Fibroblast of upper back skin (primary cell): Measurements from ENCODE around the gene IL17RB.

Source experiments
- DNase-seq: peaks from one replicate; pipeline ENCODE4 v3.0.0-alpha.2; 2013

The IL17RB gene

DNA sequence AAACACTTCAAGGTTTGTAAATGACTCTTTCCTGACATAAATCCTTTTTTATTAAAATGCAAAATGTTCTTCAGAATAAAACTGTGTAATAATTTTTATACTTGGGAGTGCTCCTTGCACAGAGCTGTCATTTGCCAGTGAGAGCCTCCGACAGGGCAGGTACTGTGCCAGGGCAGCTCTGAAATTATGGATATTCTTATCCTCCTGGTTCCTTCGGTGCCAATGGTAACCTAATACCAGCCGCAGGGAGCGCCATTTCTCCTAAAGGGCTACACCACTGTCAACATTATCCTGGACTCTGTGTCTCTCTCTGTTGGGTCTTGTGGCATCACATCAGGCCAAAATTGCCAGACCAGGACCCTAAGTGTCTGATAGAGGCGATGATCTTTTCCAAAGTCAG is 33.1 kb upstream of the IL17RB start:
- no peak for DNase-seq

DNA sequence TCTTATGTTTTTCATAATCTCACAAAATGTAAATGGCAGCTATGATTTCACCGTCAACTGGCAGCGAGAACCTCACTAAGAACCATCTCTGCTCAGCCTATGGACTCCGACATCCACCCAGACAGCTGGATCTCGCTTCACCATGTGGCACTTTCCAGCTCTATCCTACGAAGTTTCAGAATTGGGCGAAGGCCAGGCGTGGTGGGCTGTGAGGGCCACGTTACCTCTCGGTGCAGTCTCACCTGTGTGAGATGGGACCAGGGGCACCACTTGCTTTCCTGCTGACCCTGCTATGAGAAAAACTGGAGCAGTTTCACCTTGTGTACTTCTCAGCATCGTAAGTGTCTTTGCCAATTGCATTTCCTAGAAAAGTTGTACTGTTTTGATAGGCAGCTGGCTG is 32.5 kb upstream of the IL17RB start:
- no peak for DNase-seq

DNA sequence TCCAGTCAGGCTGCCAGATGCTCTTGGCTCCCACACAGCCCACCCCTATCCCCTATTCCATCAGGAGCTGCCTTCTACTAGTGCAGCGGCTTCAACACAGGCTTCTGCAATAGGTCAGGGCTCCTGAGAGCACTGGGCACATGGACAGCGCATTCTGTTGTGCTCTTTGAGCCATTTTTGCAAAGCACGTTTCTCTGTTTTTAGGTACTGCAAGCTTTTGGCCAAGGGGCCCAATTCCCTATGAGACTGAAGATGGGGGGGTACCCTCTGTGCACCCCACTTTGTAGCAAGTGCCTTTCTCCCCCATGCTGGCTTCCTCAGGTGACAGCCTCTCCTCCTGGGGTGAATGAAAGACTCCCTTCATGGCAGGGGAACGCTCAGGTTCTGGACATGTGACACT is 31.3 kb upstream of the IL17RB start:
- DNase-seq: no peak

DNA sequence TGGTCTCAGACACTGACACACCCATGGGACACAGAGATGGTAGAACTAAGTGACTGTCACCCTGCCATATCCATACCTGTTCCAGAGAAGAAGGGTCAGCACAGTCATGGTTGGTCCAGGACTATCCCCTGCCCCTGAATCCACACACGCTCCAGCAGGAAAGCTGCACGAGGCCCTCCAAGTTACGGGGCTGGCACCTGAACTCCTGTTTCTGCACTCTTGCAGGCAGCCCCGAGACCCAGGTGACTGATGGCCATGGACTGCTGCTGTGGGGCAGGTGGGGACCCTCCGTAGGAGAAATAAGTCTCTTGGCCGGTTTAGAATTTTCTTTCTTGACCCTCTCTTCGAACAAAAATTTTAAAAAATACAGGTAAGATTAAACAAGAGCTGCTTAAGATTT is 30.7 kb upstream of the IL17RB start:
- DNase-seq: no peak

- no peak for DNase-seq
Observed at GRCh38 chr3:53816425-53816824, 29.9 kb upstream of the IL17RB start.

- no peak for DNase-seq
Observed at GRCh38 chr3:53817211-53817610, 29.2 kb upstream of the IL17RB start.

- no peak for DNase-seq
Observed at GRCh38 chr3:53817809-53818208, 28.6 kb upstream of the IL17RB start.

GRCh38 chr3:53818221-53819162 is 27.9 kb upstream of the IL17RB start:
- no peak for DNase-seq

GRCh38 chr3:53819163-53819868 is 27.1 kb upstream of the IL17RB start:
- no peak for DNase-seq

DNA sequence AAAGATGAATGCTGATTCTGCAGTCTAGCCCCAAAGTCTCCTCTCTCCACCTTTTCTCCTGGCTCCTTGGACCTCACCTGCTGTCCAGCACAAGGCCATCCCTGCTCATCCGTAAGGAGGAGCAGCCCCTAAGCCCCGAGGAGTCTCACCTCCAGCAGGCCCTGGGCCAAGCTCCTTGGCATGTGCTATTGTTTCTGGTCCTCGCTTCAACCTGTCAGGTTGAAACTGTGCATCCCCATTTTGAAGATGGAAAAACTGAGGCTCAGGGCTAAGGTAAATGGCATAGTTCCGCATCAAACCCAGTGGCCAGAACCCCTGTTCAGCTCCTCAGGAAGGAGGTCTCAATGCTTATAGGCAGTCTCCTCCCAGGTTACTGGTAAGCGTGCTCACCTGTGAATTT is 26.3 kb upstream of the IL17RB start:
- no peak for DNase-seq

DNA sequence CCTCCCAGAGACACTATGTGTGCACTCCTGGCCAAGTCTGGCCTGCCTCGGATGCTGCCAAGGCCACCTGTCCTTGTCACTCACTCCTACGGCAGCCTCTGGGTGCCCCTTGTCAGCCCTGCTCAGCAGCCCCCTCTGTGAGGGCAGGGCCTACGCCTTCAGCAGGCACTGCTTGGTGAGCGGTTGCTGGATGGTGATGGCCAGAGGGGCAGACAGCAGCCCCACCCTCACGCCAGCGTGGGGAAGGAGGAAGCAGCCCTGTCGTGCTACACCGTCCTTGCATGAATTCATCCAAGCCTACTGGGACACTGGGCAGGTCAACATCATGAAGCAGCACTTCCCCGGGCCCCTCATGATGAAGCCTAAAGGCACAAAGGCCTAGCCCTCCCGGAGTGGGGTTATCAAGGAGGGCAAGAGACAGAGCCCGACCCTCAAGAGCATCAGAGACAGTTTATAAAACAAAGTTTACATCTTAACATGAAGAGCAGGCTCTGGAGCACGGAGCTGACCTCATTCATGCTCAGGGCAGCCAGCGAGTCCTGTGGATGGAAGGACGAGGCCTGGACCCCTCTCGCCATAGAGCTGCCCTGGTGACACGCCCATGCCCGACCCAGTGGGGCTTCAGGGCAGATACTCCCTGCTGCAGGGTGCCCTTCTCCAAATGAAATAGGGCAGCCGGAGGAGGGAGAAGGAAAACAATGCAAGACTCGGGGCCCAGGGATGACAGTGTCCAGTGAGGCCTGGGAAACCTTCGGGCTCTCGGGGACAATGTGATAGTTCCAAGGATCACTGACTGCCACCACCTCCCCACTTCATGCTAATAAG is 25.4 kb upstream of the IL17RB start:
- no peak for DNase-seq

- DNase-seq: no peak
Observed at GRCh38 chr3:53821631-53822121, 24.7 kb upstream of the IL17RB start.

GRCh38 chr3:53822331-53822741 is 24.0 kb upstream of the IL17RB start:
- DNase-seq: no peak

- no peak for DNase-seq
Observed at GRCh38 chr3:53823026-53823955, 23.1 kb upstream of the IL17RB start.

- no peak for DNase-seq
Observed at GRCh38 chr3:53823956-53824657, 22.3 kb upstream of the IL17RB start.

DNA sequence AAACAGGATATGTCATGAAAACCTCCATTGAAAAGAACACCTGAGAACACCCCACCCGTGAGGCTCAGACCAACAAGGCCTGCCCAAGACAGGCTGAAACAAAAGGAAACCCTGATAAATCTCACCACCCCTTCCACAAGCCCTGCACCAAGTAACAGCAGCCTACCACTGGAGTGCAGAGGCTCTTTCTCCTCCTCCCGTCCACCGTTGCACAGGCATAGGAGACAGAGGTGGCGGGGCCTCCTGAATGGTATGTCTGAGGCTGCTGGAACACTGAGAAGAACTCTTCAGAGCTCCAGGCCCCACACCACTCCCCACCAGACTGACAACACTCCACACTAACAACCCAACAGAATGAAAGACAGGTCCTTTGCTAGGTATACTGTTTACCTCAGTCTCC is 21.6 kb upstream of the IL17RB start:
- DNase-seq: no peak

DNA sequence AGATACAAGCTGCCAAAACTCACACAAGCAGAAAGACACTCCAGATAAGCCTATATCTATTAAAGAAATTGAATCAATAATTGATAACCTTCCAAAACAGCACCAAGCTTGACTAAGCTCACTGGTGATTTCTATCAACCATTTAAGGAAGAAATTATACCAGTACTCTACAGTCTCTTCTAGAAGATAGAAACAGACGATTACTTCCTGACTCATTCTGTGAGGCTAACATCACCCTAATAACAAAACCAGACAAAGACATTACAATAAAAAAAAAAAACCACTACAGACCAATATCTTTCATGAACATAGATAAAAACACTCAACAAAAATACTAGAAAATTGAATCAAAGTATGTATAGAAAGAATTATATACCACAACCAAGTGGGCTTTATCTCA is 20.3 kb upstream of the IL17RB start:
- DNase-seq: no peak

GRCh38 chr3:53828581-53828980 is 17.8 kb upstream of the IL17RB start:
- DNase-seq: no peak

GRCh38 chr3:53829605-53830004 is 16.8 kb upstream of the IL17RB start:
- DNase-seq: no peak

DNA sequence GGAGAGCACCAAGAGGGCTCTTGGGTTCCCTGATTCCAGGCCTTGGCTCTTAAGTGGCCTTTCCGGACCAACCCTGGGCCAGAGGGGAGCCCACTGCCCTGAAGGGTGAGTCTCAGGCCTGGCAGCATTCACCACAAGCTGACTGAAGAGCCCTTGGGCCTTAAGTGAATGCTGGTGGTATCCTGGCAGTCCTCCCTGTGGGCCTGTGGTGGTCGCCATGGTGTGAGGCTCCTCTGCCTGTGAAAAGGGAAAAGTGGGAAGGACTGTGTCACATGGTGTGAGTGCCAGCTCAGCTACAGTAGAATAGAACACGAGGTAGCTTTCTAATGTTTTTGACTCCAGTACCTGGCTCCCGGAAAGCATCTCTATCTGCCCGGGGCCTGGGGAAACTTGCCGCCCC is 15.4 kb upstream of the IL17RB start:
- DNase-seq: no peak

DNA sequence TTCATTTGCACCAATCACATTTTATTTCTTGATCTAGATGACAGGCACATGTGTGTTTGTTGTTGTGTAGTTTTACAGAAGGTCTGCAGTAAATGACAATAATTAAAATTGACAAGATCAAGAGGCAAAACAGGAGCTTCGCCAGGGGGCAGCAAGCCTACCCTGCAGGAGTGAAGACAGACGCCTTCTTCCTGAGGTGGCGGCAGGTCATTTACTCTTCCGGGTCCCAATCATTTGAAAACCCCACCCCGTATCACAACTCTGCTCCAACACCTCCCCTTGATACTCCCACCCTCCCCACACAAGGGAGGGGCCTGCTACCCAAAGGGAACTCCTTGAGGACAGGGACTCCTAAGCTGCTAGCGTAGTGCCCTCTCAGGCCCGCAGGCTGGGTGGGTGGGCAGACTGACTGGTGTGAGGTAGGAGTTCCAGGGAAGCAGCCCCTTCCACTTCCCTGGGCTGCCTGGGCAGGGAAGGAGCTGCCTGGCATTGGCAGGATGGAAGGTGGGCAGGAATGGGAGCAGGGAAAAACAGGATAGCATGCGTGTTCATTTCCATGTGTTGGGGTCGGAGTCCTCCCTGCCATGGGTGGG is 13.2 kb upstream of the IL17RB start:
- DNase-seq: no peak
